ENCODE data around the gene RPS16.

Gene RPS16

DNA sequence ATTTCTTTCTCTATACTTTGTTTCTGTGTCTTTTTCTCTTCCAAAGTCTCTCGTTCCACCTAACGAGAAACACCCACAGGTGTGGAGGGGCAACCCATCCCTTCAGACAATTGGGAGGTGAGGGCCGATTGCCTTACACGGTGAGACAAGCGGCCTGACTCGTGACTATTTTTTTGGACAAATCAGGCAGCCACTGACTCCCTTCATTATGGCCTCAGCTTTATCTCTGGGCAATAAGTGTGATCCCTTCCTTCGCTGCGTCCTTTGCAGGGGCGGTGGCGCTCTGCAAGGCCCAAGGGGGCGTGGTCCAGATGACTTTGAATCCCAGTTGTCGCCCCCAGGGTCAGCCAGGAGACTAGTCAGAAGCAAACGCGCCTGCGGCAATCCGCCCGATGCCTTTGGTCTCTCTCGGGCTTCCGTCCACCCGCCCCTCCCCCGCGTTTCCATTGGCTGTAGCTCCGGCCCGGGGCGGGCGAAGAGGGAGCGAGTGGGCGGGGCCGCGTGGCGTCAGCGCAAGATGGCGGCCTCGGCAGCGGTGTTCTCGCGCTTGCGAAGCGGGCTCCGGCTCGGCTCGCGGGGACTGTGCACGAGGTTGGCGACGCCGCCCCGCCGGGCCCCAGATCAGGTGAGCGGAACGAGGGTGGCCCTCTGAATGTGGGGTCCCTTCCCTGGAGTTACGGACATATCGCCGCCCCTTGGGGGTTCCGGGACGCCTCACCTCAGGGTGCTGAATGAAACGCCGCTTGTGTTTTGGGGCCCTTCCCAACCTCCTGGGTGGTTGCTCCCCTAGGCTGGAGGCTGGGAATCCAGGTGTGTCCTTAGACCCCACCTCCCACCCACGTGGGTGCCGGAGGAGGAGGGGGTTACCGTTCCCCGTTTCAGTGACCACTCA, 44.8 kb upstream of the RPS16 start, which contains the start of gene TIMM50 (continued):
- TF ChIP-seq ZNF221 (tag by site-specific recombination; IDR thresholded peaks at IDR 0.05; ENCODE audit: borderline replicate concordance), result no peak
- peak; percentile 15; the same call in 1 of the 2 replicates for TF ChIP-seq ZNF324 (tag by site-specific recombination; IDR thresholded peaks at IDR 0.05)
- no peak for TF ChIP-seq ZNF426 (tag by site-specific recombination; IDR thresholded peaks at IDR 0.05)
- TF ChIP-seq GLIS1 (tag by site-specific recombination; IDR thresholded peaks at IDR 0.05), result peak; percentile 75
- TF ChIP-seq KLF9 (tag by site-specific recombination; IDR thresholded peaks at IDR 0.05; ENCODE audit: low read depth), result peak; percentile 99
- TF ChIP-seq ZNF558 (tag by site-specific recombination; IDR thresholded peaks at IDR 0.05), result no peak; the same call in 1 of the 2 replicates
- TF ChIP-seq REPIN1 (tag by site-specific recombination; IDR thresholded peaks at IDR 0.05; ENCODE audit: low read depth), result peak; percentile 40; the same call in 1 of the 2 replicates
- TF ChIP-seq ZIC2 (tag by site-specific recombination; IDR thresholded peaks at IDR 0.05), result peak; percentile 43; the same call in 1 of the 2 replicates
- peak; percentile 98 for TF ChIP-seq ZNF335 (tag by site-specific recombination; conservative IDR thresholded peaks at IDR 0.05)
- 0 out of 2 replicates have a peak, but pooled peaks have one; percentile 43 for TF ChIP-seq WT1 (tag by site-specific recombination; IDR thresholded peaks at IDR 0.05)
- TF ChIP-seq KLF8 (tag by site-specific recombination; IDR thresholded peaks at IDR 0.05), result peak; percentile 99
- TF ChIP-seq ZNF510 (tag by site-specific recombination; IDR thresholded peaks at IDR 0.05; ENCODE audit: insufficient replicate concordance), result no peak
- no peak for TF ChIP-seq ZNF174 (tag by site-specific recombination; IDR thresholded peaks at IDR 0.05)
- TF ChIP-seq ZNF548 (tag by site-specific recombination; IDR thresholded peaks at IDR 0.05), result no peak
- no peak for TF ChIP-seq ZNF596 (tag by site-specific recombination; IDR thresholded peaks at IDR 0.05)
- TF ChIP-seq RBAK (tag by site-specific recombination; IDR thresholded peaks at IDR 0.05), result no peak
- TF ChIP-seq, protein P1, sequence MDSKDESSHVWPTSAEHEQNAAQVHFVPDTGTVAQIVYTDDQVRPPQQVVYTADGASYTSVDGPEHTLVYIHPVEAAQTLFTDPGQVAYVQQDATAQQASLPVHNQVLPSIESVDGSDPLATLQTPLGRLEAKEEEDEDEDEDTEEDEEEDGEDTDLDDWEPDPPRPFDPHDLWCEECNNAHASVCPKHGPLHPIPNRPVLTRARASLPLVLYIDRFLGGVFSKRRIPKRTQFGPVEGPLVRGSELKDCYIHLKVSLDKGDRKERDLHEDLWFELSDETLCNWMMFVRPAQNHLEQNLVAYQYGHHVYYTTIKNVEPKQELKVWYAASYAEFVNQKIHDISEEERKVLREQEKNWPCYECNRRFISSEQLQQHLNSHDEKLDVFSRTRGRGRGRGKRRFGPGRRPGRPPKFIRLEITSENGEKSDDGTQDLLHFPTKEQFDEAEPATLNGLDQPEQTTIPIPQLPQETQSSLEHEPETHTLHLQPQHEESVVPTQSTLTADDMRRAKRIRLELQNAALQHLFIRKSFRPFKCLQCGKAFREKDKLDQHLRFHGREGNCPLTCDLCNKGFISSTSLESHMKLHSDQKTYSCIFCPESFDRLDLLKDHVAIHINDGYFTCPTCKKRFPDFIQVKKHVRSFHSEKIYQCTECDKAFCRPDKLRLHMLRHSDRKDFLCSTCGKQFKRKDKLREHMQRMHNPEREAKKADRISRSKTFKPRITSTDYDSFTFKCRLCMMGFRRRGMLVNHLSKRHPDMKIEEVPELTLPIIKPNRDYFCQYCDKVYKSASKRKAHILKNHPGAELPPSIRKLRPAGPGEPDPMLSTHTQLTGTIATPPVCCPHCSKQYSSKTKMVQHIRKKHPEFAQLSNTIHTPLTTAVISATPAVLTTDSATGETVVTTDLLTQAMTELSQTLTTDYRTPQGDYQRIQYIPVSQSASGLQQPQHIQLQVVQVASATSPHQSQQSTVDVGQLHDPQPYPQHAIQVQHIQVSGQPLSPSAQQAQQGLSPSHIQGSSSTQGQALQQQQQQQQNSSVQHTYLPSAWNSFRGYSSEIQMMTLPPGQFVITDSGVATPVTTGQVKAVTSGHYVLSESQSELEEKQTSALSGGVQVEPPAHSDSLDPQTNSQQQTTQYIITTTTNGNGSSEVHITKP (tag by site-specific recombination; IDR thresholded peaks at IDR 0.05), result peak; percentile 85
- TF ChIP-seq, protein P2, sequence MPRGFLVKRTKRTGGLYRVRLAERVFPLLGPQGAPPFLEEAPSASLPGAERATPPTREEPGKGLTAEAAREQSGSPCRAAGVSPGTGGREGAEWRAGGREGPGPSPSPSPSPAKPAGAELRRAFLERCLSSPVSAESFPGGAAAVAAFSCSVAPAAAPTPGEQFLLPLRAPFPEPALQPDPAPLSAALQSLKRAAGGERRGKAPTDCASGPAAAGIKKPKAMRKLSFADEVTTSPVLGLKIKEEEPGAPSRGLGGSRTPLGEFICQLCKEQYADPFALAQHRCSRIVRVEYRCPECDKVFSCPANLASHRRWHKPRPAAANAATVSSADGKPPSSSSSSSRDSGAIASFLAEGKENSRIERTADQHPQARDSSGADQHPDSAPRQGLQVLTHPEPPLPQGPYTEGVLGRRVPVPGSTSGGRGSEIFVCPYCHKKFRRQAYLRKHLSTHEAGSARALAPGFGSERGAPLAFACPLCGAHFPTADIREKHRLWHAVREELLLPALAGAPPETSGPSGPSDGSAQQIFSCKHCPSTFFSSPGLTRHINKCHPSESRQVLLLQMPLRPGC (tag by site-specific recombination; IDR thresholded peaks at IDR 0.05), result no peak
- no peak; the same call in 1 of the 2 replicates for TF ChIP-seq ZNF585B (tag by site-specific recombination; IDR thresholded peaks at IDR 0.05)
- no peak; the same call in 1 of the 2 replicates for TF ChIP-seq FEZF1 (tag by site-specific recombination; IDR thresholded peaks at IDR 0.05)
- TF ChIP-seq, protein P3, sequence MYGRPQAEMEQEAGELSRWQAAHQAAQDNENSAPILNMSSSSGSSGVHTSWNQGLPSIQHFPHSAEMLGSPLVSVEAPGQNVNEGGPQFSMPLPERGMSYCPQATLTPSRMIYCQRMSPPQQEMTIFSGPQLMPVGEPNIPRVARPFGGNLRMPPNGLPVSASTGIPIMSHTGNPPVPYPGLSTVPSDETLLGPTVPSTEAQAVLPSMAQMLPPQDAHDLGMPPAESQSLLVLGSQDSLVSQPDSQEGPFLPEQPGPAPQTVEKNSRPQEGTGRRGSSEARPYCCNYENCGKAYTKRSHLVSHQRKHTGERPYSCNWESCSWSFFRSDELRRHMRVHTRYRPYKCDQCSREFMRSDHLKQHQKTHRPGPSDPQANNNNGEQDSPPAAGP (tag by site-specific recombination; IDR thresholded peaks at IDR 0.05), result peak; percentile 94
- 0 out of 2 replicates have a peak, but pooled peaks have one; percentile 19 for TF ChIP-seq ZNF133 (tag by site-specific recombination; IDR thresholded peaks at IDR 0.05)
- TF ChIP-seq ZBTB17 (tag by site-specific recombination; IDR thresholded peaks at IDR 0.05), result peak; percentile 99
- TF ChIP-seq SCRT2 (tag by site-specific recombination; IDR thresholded peaks at IDR 0.05), result peak; percentile 90
- TF ChIP-seq, protein P4, sequence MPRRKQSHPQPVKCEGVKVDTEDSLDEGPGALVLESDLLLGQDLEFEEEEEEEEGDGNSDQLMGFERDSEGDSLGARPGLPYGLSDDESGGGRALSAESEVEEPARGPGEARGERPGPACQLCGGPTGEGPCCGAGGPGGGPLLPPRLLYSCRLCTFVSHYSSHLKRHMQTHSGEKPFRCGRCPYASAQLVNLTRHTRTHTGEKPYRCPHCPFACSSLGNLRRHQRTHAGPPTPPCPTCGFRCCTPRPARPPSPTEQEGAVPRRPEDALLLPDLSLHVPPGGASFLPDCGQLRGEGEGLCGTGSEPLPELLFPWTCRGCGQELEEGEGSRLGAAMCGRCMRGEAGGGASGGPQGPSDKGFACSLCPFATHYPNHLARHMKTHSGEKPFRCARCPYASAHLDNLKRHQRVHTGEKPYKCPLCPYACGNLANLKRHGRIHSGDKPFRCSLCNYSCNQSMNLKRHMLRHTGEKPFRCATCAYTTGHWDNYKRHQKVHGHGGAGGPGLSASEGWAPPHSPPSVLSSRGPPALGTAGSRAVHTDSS (tag by site-specific recombination; IDR thresholded peaks at IDR 0.05), result no peak
- no peak for TF ChIP-seq ZNF121 (tag by site-specific recombination; IDR thresholded peaks at IDR 0.05)
- TF ChIP-seq OVOL3 (tag by site-specific recombination; IDR thresholded peaks at IDR 0.05), result no peak
- peak; percentile 95 for TF ChIP-seq SP2 (tag by site-specific recombination; IDR thresholded peaks at IDR 0.05)
- 0 out of 2 replicates have a peak, but pooled peaks have one; percentile 12 for TF ChIP-seq ZNF23 (tag by site-specific recombination; IDR thresholded peaks at IDR 0.05; ENCODE audit: borderline replicate concordance)
- TF ChIP-seq, protein P5, sequence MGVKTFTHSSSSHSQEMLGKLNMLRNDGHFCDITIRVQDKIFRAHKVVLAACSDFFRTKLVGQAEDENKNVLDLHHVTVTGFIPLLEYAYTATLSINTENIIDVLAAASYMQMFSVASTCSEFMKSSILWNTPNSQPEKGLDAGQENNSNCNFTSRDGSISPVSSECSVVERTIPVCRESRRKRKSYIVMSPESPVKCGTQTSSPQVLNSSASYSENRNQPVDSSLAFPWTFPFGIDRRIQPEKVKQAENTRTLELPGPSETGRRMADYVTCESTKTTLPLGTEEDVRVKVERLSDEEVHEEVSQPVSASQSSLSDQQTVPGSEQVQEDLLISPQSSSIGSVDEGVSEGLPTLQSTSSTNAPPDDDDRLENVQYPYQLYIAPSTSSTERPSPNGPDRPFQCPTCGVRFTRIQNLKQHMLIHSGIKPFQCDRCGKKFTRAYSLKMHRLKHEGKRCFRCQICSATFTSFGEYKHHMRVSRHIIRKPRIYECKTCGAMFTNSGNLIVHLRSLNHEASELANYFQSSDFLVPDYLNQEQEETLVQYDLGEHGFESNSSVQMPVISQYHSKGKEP (tag by site-specific recombination; IDR thresholded peaks at IDR 0.05), result peak; percentile 73; the same call in 1 of the 2 replicates
- TF ChIP-seq ZNF341 (tag by site-specific recombination; IDR thresholded peaks at IDR 0.05; ENCODE audit: low read depth), result no peak
